H1 (cell line): Measurements from ENCODE around the gene HOXB6. TPM values are rescaled to one million over a fixed set of nuclear protein-coding genes. Genes with fewer than 3 reads are reported as not detected.

ENCODE experiments used
- CTCF ChIA-PET: fragments of 300-600 bp; sonication (Branson Sonifier 250); formaldehyde crosslinking; loops from one replicate; lab custom pipeline; 2021; ENCODE audit not compliant: partially characterized antibody; lab: Charles Lee
- POLR2A ChIA-PET: fragments of 300-600 bp; sonication (Branson Sonifier 250); formaldehyde crosslinking; loops from one replicate; lab custom pipeline; 2021; ENCODE audit warnings: inconsistent platforms; ENCODE audit not compliant: partially characterized antibody; lab: Charles Lee
- DNase-seq, 2 experiments: peaks; one replicate each; pipeline versions ENCODE4 v3.0.0 to v3.0.0-alpha.2; 2010 to 2022; ENCODE audit warnings: low spot score in 2 of 2, low read depth in 1 of 2, mixed read lengths in 1 of 2
- FAIRE-seq: peaks from 2 replicates; lab custom pipeline; 2011; peaks lifted over from hg19 to GRCh38; lab: Jason Lieb, UNC
- H2AFZ ChIP-seq: 2 replicates; pipeline ENCODE4 v1.8.1; 2012; ENCODE audit warnings: low read length, inconsistent platforms
- H2AK5ac ChIP-seq: 2 replicates; pipeline ENCODE4 v1.6.1; 2013; ENCODE audit warnings: low read depth, low read length
- H2BK120ac ChIP-seq: replicated peaks from 2 replicates; pipeline ENCODE3; 2013; ENCODE audit warnings: low read depth, low read length, inconsistent platforms
- H2BK12ac ChIP-seq: 2 replicates; pipeline ENCODE4 v1.6.1; 2013; ENCODE audit warnings: low read depth, low read length
- H2BK15ac ChIP-seq: 2 replicates; pipeline ENCODE4 v1.6.1; 2013; ENCODE audit warnings: low read length
- H2BK20ac ChIP-seq: 2 replicates; pipeline ENCODE4 v1.6.1; 2013; ENCODE audit warnings: low read length
- H2BK5ac ChIP-seq: 2 replicates; pipeline ENCODE4 v1.6.1; 2013; ENCODE audit warnings: low read depth, low read length
- H3K14ac ChIP-seq: 2 replicates; pipeline ENCODE4 v1.6.1; 2013; ENCODE audit warnings: inconsistent platforms; ENCODE audit not compliant: insufficient read length
- H3K18ac ChIP-seq: 2 replicates; pipeline ENCODE4 v1.6.1; 2013; ENCODE audit warnings: low read length; ENCODE audit errors: extremely low read depth
- H3K23ac ChIP-seq: 2 replicates; pipeline ENCODE4 v1.6.1; 2013; ENCODE audit warnings: inconsistent platforms; ENCODE audit not compliant: insufficient read length
- H3K23me2 ChIP-seq: 2 replicates; pipeline ENCODE4 v1.6.1; 2013; ENCODE audit warnings: low read depth, low read length
- H3K27ac ChIP-seq: 2 replicates; pipeline ENCODE4 v1.6.1; 2011; ENCODE audit warnings: low read depth, low read length, inconsistent platforms
- H3K27me3 ChIP-seq, 4 experiments: replicated peaks in 1 of 4; 1 replicate in 1 of 4; 2 replicates in 3 of 4; pipeline versions ENCODE4 v1.6.1 to v1.8.1; 2011 to 2013; ENCODE audit warnings: low read length in 3 of 4, mild to moderate bottlenecking in 3 of 4, inconsistent platforms in 2 of 4, mixed read lengths in 2 of 4, moderate library complexity in 1 of 4; ENCODE audit not compliant: control insufficient read depth in 3 of 4, insufficient read depth in 3 of 4; ENCODE audit errors: extremely low read depth in 1 of 4
- H3K36me3 ChIP-seq, 4 experiments: 2 replicates each; pipeline versions ENCODE4 v1.6.1 to v1.8.1; 2011 to 2013; ENCODE audit warnings: mild to moderate bottlenecking in 4 of 4, low read length in 3 of 4, moderate library complexity in 2 of 4, control low read depth in 1 of 4, inconsistent platforms in 1 of 4; ENCODE audit not compliant: insufficient read depth in 4 of 4, control insufficient read depth in 2 of 4
- H3K4ac ChIP-seq: replicated peaks from 2 replicates; pipeline ENCODE3; 2013; ENCODE audit warnings: low read length, low read depth, mixed read lengths, inconsistent platforms; ENCODE audit not compliant: insufficient read length
- H3K4me1 ChIP-seq, 4 experiments: replicated peaks in 1 of 4; 1 replicate in 1 of 4; 2 replicates in 3 of 4; pipeline versions ENCODE4 v1.6.1 to v1.8.1; 2011 to 2013; ENCODE audit warnings: low read length in 3 of 4, inconsistent platforms in 2 of 4, mixed read lengths in 1 of 4; ENCODE audit not compliant: insufficient read depth in 4 of 4, control insufficient read depth in 3 of 4
- H3K4me2 ChIP-seq, 2 experiments: 2 replicates each; pipeline versions ENCODE4 v1.6.1 to v1.8.1; 2011 to 2013; ENCODE audit warnings: low read depth in 2 of 2, low read length in 2 of 2, control low read depth in 1 of 2, inconsistent platforms in 1 of 2, mild to moderate bottlenecking in 1 of 2; ENCODE audit not compliant: insufficient read depth in 1 of 2
- H3K4me3 ChIP-seq, 4 experiments: fragments of 200-600, 300-600 bp in 1 of 4; sonication (generic), shearing (Covaris generic), sonication (Bioruptor Twin) in 1 of 4; 2 replicates each; pipeline versions ENCODE4 v1.5.1 to v1.8.1; 2011 to 2016; ENCODE audit warnings: low read length in 4 of 4, low read depth in 3 of 4, control low read depth in 2 of 4, inconsistent platforms in 2 of 4, mild to moderate bottlenecking in 2 of 4, mixed read lengths in 1 of 4, moderate library complexity in 1 of 4; ENCODE audit not compliant: insufficient read depth in 2 of 4; ENCODE audit errors: extremely low read depth in 1 of 4
- H3K56ac ChIP-seq: replicated peaks from 2 replicates; pipeline ENCODE3; 2013; ENCODE audit warnings: low read depth, mild to moderate bottlenecking, mixed read lengths, low read length, inconsistent platforms; ENCODE audit not compliant: insufficient read length
- H3K79me1 ChIP-seq: 2 replicates; pipeline ENCODE4 v1.6.1; 2013; ENCODE audit warnings: low read depth, low read length, control low read depth
- H3K79me2 ChIP-seq, 2 experiments: 2 replicates each; pipeline versions ENCODE4 v1.6.1 to v1.8.1; 2012 to 2013; ENCODE audit warnings: low read length in 2 of 2, mild to moderate bottlenecking in 2 of 2, inconsistent platforms in 1 of 2; ENCODE audit not compliant: insufficient read depth in 2 of 2, control insufficient read depth in 1 of 2
- H3K9ac ChIP-seq, 4 experiments: replicated peaks in 1 of 4; 1 replicate in 1 of 4; 2 replicates in 3 of 4; pipeline versions ENCODE4 v1.6.1 to v1.8.1; 2011 to 2013; ENCODE audit warnings: low read depth in 3 of 4, low read length in 3 of 4, control low read depth in 2 of 4, mild to moderate bottlenecking in 2 of 4, moderate library complexity in 2 of 4, inconsistent platforms in 1 of 4; ENCODE audit errors: extremely low read depth in 1 of 4
- H3K9me3 ChIP-seq, 2 experiments: 2 replicates each; pipeline versions ENCODE4 v1.6.1 to v1.8.1; 2012 to 2013; ENCODE audit warnings: mild to moderate bottlenecking in 2 of 2, moderate library complexity in 2 of 2, control low read depth in 1 of 2, inconsistent platforms in 1 of 2, low read depth in 1 of 2, low read length in 1 of 2, mixed read lengths in 1 of 2; ENCODE audit not compliant: insufficient read depth in 2 of 2
- H4K20me1 ChIP-seq, 2 experiments: replicated peaks in 1 of 2; 2 replicates each; pipeline versions ENCODE3 to v1.8.1; 2011 to 2013; ENCODE audit warnings: inconsistent platforms in 2 of 2, low read length in 2 of 2, mild to moderate bottlenecking in 1 of 2; ENCODE audit not compliant: insufficient read depth in 2 of 2, control insufficient read depth in 1 of 2
- H4K5ac ChIP-seq: 2 replicates; pipeline ENCODE4 v1.6.1; 2013; ENCODE audit warnings: low read length, low read depth, mixed read lengths, inconsistent platforms; ENCODE audit not compliant: insufficient read length
- H4K8ac ChIP-seq: 2 replicates; pipeline ENCODE4 v1.8.0; 2013; ENCODE audit warnings: mild to moderate bottlenecking, moderate library complexity, low read length, inconsistent platforms; ENCODE audit not compliant: insufficient read depth; ENCODE audit errors: extremely low read depth
- H4K91ac ChIP-seq: replicated peaks from 2 replicates; pipeline ENCODE3; 2013; ENCODE audit warnings: low read length, mixed read lengths, inconsistent platforms; ENCODE audit not compliant: insufficient read length
- ASH2L ChIP-seq: fragments of 200-600, 300-600 bp; sonication (generic); IDR thresholded peaks from one replicate; pipeline ENCODE4 v1.7.1; 2017; ENCODE audit warnings: low read length
- BACH1 ChIP-seq: IDR thresholded peaks from 2 replicates; pipeline ENCODE4 v1.6.1; 2012; ENCODE audit warnings: low read length, improper control_type of control experiment
- BRCA1 ChIP-seq: IDR thresholded peaks from 2 replicates; pipeline ENCODE4 v1.6.1; 2012; ENCODE audit warnings: low read depth, low read length, improper control_type of control experiment
- CBX8 ChIP-seq: fragments of 300-800, 300-1000 bp; sonication (generic); IDR thresholded peaks from 2 replicates; pipeline ENCODE4 v1.7.1; 2016; ENCODE audit warnings: low read depth, low read length, borderline replicate concordance
- CHD1 ChIP-seq: IDR thresholded peaks from 2 replicates; pipeline ENCODE4 v1.6.1; 2012; ENCODE audit warnings: low read depth, low read length, improper control_type of control experiment
- EZH2 ChIP-seq: fragments of 200-600 bp; sonication (generic); IDR thresholded peaks from 2 replicates; pipeline ENCODE4 v1.7.1; 2012; ENCODE audit warnings: low read depth, mild to moderate bottlenecking, moderate library complexity, low read length, inconsistent platforms; ENCODE audit not compliant: severe bottlenecking
- HDAC6 ChIP-seq: IDR thresholded peaks from one replicate; pipeline ENCODE4 v1.7.1; 2012; ENCODE audit warnings: low read depth, mild to moderate bottlenecking, inconsistent platforms, low read length, moderate library complexity
- NRF1 ChIP-seq: IDR thresholded peaks from 2 replicates; pipeline ENCODE4 v1.6.1; 2011; ENCODE audit warnings: mild to moderate bottlenecking, low read depth, low read length, improper control_type of control experiment
- POLR2A ChIP-seq, 2 experiments: IDR thresholded peaks; 1 replicate in 1 of 2; 2 replicates in 1 of 2; pipeline ENCODE4 v1.6.1; 2011; ENCODE audit warnings: low read depth in 2 of 2, low read length in 2 of 2, mild to moderate bottlenecking in 2 of 2; ENCODE audit errors: control extremely low read depth in 1 of 2
- POU5F1 ChIP-seq: IDR thresholded peaks from 2 replicates; pipeline ENCODE4 v1.6.1; 2011; ENCODE audit warnings: low read depth, mild to moderate bottlenecking, low read length, moderate library complexity
- RFX5 ChIP-seq: IDR thresholded peaks from 2 replicates; pipeline ENCODE4 v1.6.1; 2011; ENCODE audit warnings: low read depth, low read length, improper control_type of control experiment, borderline replicate concordance
- RNF2 ChIP-seq: fragments of 200-900, 300-1000 bp; sonication (generic); IDR thresholded peaks from 2 replicates; pipeline ENCODE4 v1.7.1; 2016; ENCODE audit warnings: borderline replicate concordance, low read depth, mild to moderate bottlenecking, antibody characterized with exemption, low read length; ENCODE audit not compliant: poor library complexity, severe bottlenecking; ENCODE audit errors: missing control alignments
- SRF ChIP-seq: IDR thresholded peaks from 2 replicates; pipeline ENCODE4 v1.6.1; 2011; ENCODE audit warnings: mild to moderate bottlenecking, low read depth, low read length, moderate library complexity
- TAF1 ChIP-seq: IDR thresholded peaks from 2 replicates; pipeline ENCODE4 v1.6.1; 2011; ENCODE audit warnings: mild to moderate bottlenecking, low read depth, low read length
- WGBS, 2 experiments: shearing (Covaris generic) in 1 of 2; methylation state at CpG; one replicate each; pipeline versions ENCODE4 v1.1.6 to v1.1.7; 2013 to 2015; ENCODE audit warnings: low lambda C conversion rate in 2 of 2, mixed read lengths in 2 of 2, inconsistent platforms in 1 of 2, low coverage in 1 of 2, missing lambda C conversion rate in 1 of 2; ENCODE audit not compliant: insufficient replicate concordance in 2 of 2, insufficient coverage in 1 of 2, insufficient read length in 1 of 2; ENCODE audit errors: extremely low coverage in 1 of 2, missing lambda C conversion rate in 1 of 2; 5-methylcytosine and 5-hydroxymethylcytosine counted together
- polyA plus RNA-seq, 7 experiments: library from polyadenylated mRNA; depleted of rRNA in 3 of 7; stranded (reverse) in 5 of 7; unstranded in 2 of 7; fragments of >200 nt in 5 of 7; fragments of 200-250 nt in 2 of 7; gene quantifications; 1 replicate in 5 of 7; 2 replicates in 1 of 7; 4 replicates in 1 of 7; pipeline versions ENCODE4 v1.2.1 to v1.2.3, GENCODE V29; 2011 to 2013; ENCODE audit warnings: missing spikeins in 2 of 7, mixed read lengths in 2 of 7
- total RNA-seq: library from RNA; stranded (reverse); fragmentation: NEBNext Ultra II Directional; extraction: Animal tissue kit (Norgen Biotek cat#: 25700); gene quantifications from 2 replicates; pipeline ENCODE4 v1.2.1, GENCODE V29; 2021
- TF ChIP-seq, protein P1 (sequence below): IDR thresholded peaks from 2 replicates; pipeline ENCODE4 v1.6.1; 2012; ENCODE audit warnings: inconsistent platforms

Gene HOXB6
- total and polyA plus RNA-seq, 2 of the 8 experiments (the other 6 are each of a cell fraction or from before 2014, with no cell fraction given): not detected

- FAIRE-seq (no peak), DNase-seq (no peak)
- no peak overlapping the region for H2BK120ac ChIP-seq
- H3K9ac ChIP-seq: no peak overlapping the region
- peaks cover 0 to 3% (median 0%) of the 10 kb centered on the region in 4 experiments; a peak in 1 of 8 replicates for H3K36me3 ChIP-seq
- no peak overlapping the region for H3K4me2 ChIP-seq
- 30% methylated on average over 5 of the region's 5 CpGs; no CpG with 5 or more reads in 1 of the 2 experiments for WGBS, 2 experiments
- peak overlapping the region; percentile 8; the same call in 1 of the 2 replicates for H2AK5ac ChIP-seq
- no peak overlapping the region for H2BK5ac ChIP-seq
- H3K4ac ChIP-seq: no peak overlapping the region
- no peaks in the 10 kb centered on the region for H3K79me2 ChIP-seq
- peaks cover 38 to 59% of the 10 kb centered on the region in 2 experiments for H4K20me1 ChIP-seq
- peaks cover 99 to 100% (median 100%) of the 10 kb centered on the region in 4 experiments for H3K27me3 ChIP-seq
- H3K79me1 ChIP-seq: no peaks in the 10 kb centered on the region
- H2BK20ac ChIP-seq: no peak overlapping the region
- no peak overlapping the region for H4K91ac ChIP-seq
- H3K18ac ChIP-seq: no peak overlapping the region
- H3K23me2 ChIP-seq: no peaks in the 10 kb centered on the region; the same call in 1 of the 2 replicates
- no peak overlapping the region for H4K8ac ChIP-seq
- no peak overlapping the region for H3K56ac ChIP-seq
- H4K5ac ChIP-seq: no peak overlapping the region
- POLR2A ChIA-PET: interaction anchor here (1.4 kb wide), 1 partner anchor 12 kb away, joined by 4 read pairs; no protein-coding TSS in a partner anchor
- H2BK15ac ChIP-seq: no peak overlapping the region
- no peak overlapping the region for H3K4me3 ChIP-seq
- CTCF ChIA-PET: interaction anchor here (1.0 to 2.1 kb wide), 5 partner anchors 11 to 70 kb away, joined by 3 to 8 read pairs (median 5); no protein-coding TSS in a partner anchor
- no peak overlapping the region for H2AFZ ChIP-seq
- peaks cover 0 to 8% (median 4%) of the 10 kb centered on the region in 4 experiments; a peak in 4 of 7 replicates for H3K4me1 ChIP-seq
- H2BK12ac ChIP-seq: no peak overlapping the region
- H3K27ac ChIP-seq: no peak overlapping the region
- H3K14ac ChIP-seq: no peak overlapping the region
- H3K9me3 ChIP-seq: no peaks in the 10 kb centered on the region
- no peak overlapping the region for H3K23ac ChIP-seq
- TF ChIP-seq BRCA1 (no peak), RNF2 (peak; percentile 55), ASH2L (no peak), NRF1 (no peak), TAF1 (no peak), SRF (no peak), BACH1 (no peak), POLR2A (IDR thresholded peaks at IDR 0.05; ENCODE audit: control extremely low read depth in 1 of 2, low read depth in 2 of 2, low read length in 2 of 2) (no peak), POU5F1 (no peak), HDAC6 (no peak), CHD1 (no peak), EZH2 (no peak), RFX5 (no peak), CBX8 (peak; percentile 28; the same call in 1 of the 2 replicates)
- TF ChIP-seq, protein P1, sequence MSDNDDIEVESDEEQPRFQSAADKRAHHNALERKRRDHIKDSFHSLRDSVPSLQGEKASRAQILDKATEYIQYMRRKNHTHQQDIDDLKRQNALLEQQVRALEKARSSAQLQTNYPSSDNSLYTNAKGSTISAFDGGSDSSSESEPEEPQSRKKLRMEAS: no peak
Observed at GRCh38 chr17:48599354-48599753, 5.4 kb downstream of the HOXB6 start.
